ENCODE data around the gene RAP1A.

Gene RAP1A

DNA sequence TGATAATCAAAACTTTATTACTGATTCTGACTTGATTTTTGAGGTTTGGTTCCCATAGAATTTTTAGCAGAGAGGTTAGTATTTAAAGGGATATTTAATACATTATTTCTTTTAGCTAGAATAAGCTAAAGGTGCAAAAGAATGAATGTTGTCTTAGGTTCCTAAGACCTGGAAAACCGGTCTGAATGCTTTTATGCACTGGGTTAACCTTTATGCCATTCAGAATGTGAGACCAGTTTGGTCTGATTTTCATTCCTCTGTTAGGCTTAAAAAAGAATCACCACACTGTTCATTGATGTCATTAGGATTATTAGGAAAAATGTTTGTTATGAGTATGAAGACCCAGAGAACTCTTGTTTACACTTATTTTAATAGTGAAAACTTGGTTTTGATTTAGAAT is 30.1 kb downstream of the RAP1A start:
- H3K4me3 ChIP-seq (ENCODE audit: low read depth, low read length), result no peak overlapping the region
- no peaks in the 10 kb centered on the region for H3K36me3 ChIP-seq

DNA sequence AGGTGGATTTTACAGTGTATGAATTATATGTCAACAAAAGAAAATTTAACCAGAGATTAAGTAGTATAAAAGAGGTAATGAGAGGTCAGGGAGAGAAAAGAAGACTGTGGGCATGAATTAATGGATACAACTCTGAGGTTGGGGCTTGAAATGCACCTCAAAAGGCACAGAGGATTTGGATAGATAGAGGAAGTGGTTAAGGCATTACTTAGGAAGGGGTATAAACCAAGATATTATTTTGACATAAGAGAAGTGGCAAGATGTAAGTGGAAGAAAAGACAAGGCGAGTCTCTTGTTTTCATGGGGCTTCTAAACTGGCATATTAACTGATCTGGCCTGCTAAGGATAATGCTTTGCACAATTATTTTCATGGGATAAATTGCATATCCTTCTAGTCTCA is 34.1 kb downstream of the RAP1A start:
- no peaks in the 10 kb centered on the region for H3K36me3 ChIP-seq
- DNase-seq, result no peak
- TF ChIP-seq, protein P1, sequence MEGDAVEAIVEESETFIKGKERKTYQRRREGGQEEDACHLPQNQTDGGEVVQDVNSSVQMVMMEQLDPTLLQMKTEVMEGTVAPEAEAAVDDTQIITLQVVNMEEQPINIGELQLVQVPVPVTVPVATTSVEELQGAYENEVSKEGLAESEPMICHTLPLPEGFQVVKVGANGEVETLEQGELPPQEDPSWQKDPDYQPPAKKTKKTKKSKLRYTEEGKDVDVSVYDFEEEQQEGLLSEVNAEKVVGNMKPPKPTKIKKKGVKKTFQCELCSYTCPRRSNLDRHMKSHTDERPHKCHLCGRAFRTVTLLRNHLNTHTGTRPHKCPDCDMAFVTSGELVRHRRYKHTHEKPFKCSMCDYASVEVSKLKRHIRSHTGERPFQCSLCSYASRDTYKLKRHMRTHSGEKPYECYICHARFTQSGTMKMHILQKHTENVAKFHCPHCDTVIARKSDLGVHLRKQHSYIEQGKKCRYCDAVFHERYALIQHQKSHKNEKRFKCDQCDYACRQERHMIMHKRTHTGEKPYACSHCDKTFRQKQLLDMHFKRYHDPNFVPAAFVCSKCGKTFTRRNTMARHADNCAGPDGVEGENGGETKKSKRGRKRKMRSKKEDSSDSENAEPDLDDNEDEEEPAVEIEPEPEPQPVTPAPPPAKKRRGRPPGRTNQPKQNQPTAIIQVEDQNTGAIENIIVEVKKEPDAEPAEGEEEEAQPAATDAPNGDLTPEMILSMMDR (IDR thresholded peaks at IDR 0.05; ENCODE audit: low read depth, low read length), result no peak
- no peaks in the 10 kb centered on the region for H3K27me3 ChIP-seq
- no peaks in the 10 kb centered on the region for H3K9me3 ChIP-seq
- no peaks in the 10 kb centered on the region for H3K4me1 ChIP-seq
- H3K4me3 ChIP-seq (ENCODE audit: low read depth, low read length), result no peak overlapping the region

More for the DNA sequence above, 30.1 kb downstream of the RAP1A start:
- no peaks in the 10 kb centered on the region for H3K9me3 ChIP-seq
- TF ChIP-seq, protein P1 (IDR thresholded peaks at IDR 0.05; ENCODE audit: low read depth, low read length), result no peak
- H3K4me1 ChIP-seq, result no peaks in the 10 kb centered on the region
- H3K27me3 ChIP-seq, result no peaks in the 10 kb centered on the region
- no peak for DNase-seq

DNA sequence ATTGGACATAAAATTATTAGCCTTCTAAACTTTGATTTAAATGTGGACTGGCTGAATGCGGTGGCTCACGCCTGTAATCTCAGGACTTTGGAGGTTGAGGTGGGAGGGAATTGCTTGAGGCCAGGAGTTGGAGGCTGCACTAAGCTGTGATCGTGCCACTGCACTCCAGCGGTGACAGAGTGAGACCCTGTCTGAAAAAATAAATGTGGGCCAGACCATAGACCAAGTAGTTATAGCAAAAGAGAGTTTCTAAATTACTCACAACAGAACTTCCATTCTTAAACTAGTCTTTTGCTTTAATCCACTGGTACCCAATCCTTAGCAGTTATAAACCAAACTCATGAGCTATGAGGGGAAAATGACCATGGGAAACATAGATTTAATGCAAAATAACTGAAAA is 35.2 kb downstream of the RAP1A start:
- no peaks in the 10 kb centered on the region for H3K36me3 ChIP-seq
- DNase-seq, result no peak
- TF ChIP-seq, protein P1 (IDR thresholded peaks at IDR 0.05; ENCODE audit: low read depth, low read length), result no peak
- H3K27me3 ChIP-seq, result no peaks in the 10 kb centered on the region
- H3K4me3 ChIP-seq (ENCODE audit: low read depth, low read length), result no peak overlapping the region
- no peaks in the 10 kb centered on the region for H3K4me1 ChIP-seq
- no peaks in the 10 kb centered on the region for H3K9me3 ChIP-seq

DNA sequence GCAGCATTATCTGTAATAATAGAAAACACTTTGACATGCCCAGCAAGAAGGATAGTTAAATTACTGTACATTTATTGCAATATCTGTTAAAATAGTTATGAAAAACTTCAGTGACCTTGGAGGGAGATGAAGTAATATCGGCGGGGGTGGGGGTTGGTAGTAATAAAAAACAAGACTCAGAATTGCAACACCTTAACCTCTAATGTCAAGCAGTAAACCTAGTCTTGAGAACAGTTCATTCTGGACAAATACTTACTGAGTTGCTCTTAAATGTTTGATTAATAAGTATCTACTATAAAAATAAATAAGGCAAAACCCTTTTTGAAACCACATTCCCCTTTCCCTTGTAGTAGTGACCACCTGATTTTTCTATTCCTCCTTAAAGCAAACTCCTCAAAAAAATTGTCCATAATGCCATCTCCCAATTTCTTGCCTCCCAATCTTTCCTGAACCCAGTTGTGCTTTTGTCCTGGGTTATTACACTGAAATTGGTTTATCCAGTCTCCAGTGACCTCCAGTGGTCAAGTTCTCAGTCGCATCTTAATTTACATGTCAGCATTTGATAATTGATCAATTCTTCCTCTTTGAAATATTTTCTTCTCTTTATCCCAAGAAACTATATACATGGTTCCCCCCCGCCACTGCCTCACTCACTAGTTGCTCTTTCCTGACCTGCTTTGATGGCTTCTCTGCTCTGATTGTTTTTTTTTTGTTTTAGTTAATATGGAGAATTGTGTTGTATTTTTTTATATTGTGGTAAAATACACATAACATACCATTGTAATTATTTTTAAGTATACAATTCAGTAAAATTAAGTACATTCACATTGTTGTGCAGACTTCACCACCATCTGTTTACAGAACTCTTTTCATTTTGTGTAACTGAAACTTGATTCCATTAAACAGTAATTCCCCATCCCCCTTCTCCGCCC is 36.8 kb downstream of the RAP1A start:
- peak; percentile 38 for DNase-seq
- TF ChIP-seq, protein P1 (IDR thresholded peaks at IDR 0.05; ENCODE audit: low read depth, low read length), result peak; percentile 66
- H3K4me3 ChIP-seq (ENCODE audit: low read depth, low read length), result no peak overlapping the region
- H3K9me3 ChIP-seq, result no peaks in the 10 kb centered on the region
- H3K4me1 ChIP-seq, result no peaks in the 10 kb centered on the region
- H3K27me3 ChIP-seq, result no peaks in the 10 kb centered on the region
- H3K36me3 ChIP-seq, result no peaks in the 10 kb centered on the region

DNA sequence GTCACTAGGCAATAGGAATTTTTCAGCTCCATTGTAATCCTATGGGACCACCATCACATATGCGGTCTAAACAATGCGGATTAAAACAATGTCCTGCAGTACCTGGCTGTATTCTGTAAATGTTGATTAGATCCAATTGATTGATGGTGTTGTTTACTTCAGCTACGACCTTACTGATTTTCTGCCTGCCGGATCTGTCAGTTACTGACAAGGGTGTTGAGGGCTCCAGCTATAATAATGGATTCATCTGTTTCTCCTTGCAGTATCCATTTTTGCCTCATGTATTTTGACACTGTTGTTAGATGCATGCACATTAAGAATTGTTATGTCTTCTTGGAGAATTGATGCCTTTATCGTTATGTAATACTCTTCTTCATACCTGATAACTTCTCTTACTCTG is 39.0 kb downstream of the RAP1A start:
- no peaks in the 10 kb centered on the region for H3K4me1 ChIP-seq
- H3K4me3 ChIP-seq (ENCODE audit: low read depth, low read length), result no peak overlapping the region
- TF ChIP-seq, protein P1 (IDR thresholded peaks at IDR 0.05; ENCODE audit: low read depth, low read length), result no peak
- DNase-seq, result no peak
- no peaks in the 10 kb centered on the region for H3K9me3 ChIP-seq
- H3K27me3 ChIP-seq, result no peaks in the 10 kb centered on the region
- H3K36me3 ChIP-seq, result no peaks in the 10 kb centered on the region

Data from BE2C (cell line).